Sigmoid colon (tissue), 4 donors: Measurements from ENCODE around the gene GPR27.

Experiments used
- CTCF ChIP-seq, 4 experiments: fragments of 450-650 bp in 3 of 4; fragments of 200-600 bp in 1 of 4; IDR thresholded peaks; one replicate each; pipeline ENCODE4 v1.5.1; 2016 to 2019; ENCODE audit warnings: antibody characterized with exemption in 4 of 4, mild to moderate bottlenecking in 3 of 4, moderate library complexity in 2 of 4
- EP300 ChIP-seq, 4 donors: sonication (generic); formaldehyde crosslinking; IDR thresholded peaks; one replicate each; pipeline ENCODE4 v1.6.1; 2017; ENCODE audit warnings: antibody characterized with exemption in 4 of 4

GRCh38 chr3:71776538-71776937, 22.9 kb downstream of the GPR27 start:
- TF ChIP-seq CTCF (IDR thresholded peaks at IDR 0.05) (no peak), EP300 (IDR thresholded peaks at IDR 0.05) (no peak)
